ENCODE measurements around the gene RPUSD4. TPM values are rescaled to one million over a fixed set of nuclear protein-coding genes. Genes with fewer than 3 reads are reported as not detected.
"Not testable (repeated sequence)": the region's sequence is repeated elsewhere in the genome, so short reads cannot be mapped to it uniquely, and the experiment has no call there.

RPUSD4 gene, protein sequence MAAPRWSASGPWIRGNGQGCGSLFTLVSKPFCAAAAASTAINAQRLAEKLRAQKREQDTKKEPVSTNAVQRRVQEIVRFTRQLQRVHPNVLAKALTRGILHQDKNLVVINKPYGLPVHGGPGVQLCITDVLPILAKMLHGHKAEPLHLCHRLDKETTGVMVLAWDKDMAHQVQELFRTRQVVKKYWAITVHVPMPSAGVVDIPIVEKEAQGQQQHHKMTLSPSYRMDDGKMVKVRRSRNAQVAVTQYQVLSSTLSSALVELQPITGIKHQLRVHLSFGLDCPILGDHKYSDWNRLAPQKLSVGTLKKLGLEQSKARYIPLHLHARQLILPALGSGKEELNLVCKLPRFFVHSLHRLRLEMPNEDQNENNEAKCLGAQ
- total RNA-seq = 10 to 100 TPM; 11.8 to 17.0 TPM
- long read RNA-seq, donor 1, transcript RPUSD4-201 (7 exons, 2,512 nt) = major isoform, 7 of 11 reads
- long read RNA-seq, donor 1, partial matches to known transcripts = 1 of 11 reads
- long read RNA-seq, donor 1, other reads (novel, unspliced or antisense) = 3 of 11 reads
- long read RNA-seq, donor 2, transcript RPUSD4-201 (7 exons, 2,512 nt) = major isoform, 61 of 64 reads
- long read RNA-seq, donor 2, partial matches to known transcripts = 2 of 64 reads
- long read RNA-seq, donor 2, other reads (novel, unspliced or antisense) = 1 of 64 reads

DNA sequence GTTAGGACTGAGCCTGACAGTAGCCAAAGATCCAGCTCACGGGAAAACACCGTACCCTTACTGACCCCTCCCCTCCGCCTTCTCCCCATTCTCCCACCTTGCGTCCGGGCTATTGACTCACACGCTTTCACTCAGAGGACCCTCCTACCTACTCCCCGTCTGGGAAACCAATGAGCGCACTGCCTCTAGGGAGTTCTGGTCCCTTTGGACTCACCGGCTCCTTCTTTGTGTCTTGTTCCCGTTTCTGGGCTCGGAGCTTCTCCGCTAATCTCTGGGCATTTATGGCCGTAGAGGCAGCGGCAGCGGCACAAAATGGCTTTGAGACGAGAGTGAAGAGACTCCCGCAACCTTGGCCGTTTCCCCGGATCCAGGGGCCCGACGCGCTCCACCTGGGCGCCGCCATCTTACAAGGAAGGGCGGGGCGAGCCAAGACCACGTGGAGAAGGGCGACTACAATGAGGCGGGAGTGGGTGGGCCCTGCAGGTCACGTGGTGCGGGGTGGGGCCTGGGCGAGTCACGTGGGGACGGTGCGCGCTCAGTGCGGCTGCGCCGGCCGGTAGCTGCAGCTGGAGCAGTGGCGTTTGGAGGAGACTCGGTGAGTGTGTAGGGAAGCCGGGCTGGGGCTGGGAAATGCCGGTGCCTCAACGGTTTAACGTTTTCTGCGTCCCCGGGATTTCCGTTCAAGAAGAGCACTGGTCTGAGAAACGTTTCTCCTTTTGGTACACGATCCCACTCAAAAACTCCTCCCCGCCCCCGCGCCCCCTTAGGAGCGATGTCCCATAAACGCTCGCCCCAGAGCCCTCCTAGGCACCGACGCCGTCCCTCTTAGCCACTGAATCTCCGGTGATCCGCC lies at the start of gene RPUSD4, which contains the start of gene FAM118B:
Gene RPUSD4, minus strand, starts transcription at position 415 of the 853 bp plus-strand sequence. Its CDS starts 12 bp downstream, at position 403.
Gene FAM118B, plus strand, starts transcription at position 547 of the 853 bp plus-strand sequence. CDS start 23,220 bp downstream, outside the sequence.
- peak; percentile 100 for DNase-seq (ENCODE audit: low spot score)
- intact Hi-C loops (cut with DNase I) = no loop called here

DNA sequence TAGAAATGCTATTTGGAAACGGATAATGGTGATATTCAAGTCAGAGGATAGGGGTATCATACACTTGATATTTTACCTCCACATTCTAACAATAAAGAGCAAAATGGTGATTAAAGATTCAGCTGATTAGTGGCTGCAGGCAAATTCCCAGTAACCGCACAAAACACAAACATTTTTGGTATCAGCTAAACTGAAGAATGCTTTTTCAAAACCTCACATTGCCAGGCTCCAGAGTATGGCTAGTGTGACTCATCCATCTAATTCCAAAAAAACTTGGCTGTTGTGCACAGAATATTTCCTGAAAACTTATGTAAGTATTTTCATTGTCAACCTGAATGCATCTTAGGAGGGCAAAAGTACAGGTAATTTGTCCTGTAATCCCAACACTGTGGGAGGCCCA lies 46.3 kb upstream of the RPUSD4 start:
- intact Hi-C loops (cut with DNase I) = no loop called here
- DNase-seq (ENCODE audit: low spot score) = no peak

DNA sequence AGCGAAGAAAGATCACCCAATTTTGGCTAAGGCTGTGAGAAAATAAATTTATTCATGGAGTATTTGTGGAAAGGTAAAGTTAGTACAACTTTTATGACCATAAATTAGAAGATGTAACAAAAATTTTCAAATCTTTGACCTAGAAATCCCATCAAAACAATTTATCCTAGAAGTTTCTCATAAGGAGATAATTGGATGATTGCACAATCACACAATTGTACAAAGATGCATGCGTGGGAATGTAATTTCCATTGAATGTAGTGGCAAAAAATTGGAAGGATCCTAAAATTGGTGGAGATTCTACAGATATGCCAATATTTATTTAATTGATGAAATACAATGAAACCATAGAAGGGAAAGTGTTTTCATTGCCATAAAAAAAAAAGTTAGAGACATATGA lies 45.7 kb upstream of the RPUSD4 start:
- intact Hi-C loops (cut with DNase I) = no loop called here
- DNase-seq (ENCODE audit: low spot score) = no peak

DNA sequence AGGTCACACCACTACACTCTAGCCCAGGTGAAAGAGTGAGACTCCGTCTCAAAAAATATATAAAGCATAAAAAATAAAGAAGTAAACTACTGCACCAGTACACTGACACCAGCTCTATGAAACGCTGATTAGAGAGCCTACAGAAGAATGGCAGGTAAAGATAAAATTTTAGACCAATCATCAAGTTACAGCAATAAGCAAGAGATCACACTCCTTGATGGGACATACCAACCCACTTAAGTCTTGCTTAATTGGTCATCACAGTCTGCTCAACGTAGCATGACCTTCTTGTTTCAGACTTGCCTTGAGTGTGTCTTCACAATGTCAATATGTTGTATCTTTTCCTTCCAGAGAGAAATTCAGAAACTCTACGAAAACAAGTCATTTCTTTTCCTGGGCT lies 44.8 kb upstream of the RPUSD4 start:
- DNase-seq (ENCODE audit: low spot score) = no peak
- intact Hi-C loops (cut with DNase I) = no loop called here

DNA sequence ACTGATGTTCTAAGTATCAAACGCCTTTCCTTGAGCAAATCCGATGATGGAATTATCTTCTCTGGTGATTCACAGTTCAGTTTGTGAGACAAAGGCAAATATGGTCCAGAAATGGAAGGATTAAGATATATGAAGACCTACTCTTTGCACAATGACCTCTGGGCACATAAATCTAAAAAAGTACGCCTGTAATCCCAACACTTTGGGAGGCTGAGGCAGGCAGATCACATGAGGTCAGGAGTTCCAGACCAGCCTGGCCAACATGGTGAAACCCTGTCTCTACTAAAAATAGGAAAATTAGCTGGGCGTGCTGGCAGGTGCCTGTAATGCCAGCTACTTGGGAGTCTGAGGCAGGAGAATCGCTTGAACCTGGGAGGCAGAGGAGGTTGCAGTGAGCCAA lies 44.1 kb upstream of the RPUSD4 start:
- DNase-seq (ENCODE audit: low spot score); intact Hi-C loops (cut with DNase I): not testable (repeated sequence)

DNA sequence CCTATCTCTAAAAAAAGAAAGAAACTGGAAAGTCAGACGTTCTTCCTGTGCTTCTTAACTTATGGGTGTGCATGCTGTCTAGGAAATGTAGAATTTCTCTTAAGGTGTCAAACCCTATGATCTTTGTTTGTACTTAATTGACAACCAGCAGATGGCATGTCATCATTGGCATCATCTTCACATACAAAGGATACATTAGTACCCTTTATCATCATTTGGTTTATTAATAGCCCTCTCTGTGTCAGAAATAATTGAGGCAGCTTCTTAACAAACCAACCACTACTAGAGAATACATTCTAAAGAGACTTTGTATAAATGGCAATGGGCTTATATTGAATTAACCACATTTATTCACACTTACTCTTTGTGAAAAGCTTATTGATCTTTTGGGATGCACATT lies 43.4 kb upstream of the RPUSD4 start:
- no peak for DNase-seq (ENCODE audit: low spot score)
- intact Hi-C loops (cut with DNase I) = no loop called here

DNA sequence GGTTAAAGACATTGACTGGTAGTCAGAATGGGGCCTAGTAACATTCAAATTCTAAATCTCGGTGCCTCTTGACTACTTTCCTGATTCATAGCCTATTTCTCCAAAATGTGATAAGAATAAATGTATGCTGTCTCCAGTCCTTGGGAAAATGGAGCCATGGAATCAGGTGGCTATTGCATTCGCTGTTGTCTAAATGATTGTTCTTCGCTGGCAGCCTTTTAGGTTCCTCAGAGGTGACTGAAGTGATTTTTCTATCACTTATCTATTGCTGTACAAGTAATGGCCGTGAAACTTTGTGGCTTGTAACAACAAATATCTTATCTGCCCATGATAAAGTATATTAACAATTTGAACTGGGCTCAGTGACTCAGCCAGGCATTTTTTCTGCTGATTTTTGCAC lies 41.8 kb upstream of the RPUSD4 start:
- intact Hi-C loops (cut with DNase I) = no loop called here
- DNase-seq (ENCODE audit: low spot score) = no peak

DNA sequence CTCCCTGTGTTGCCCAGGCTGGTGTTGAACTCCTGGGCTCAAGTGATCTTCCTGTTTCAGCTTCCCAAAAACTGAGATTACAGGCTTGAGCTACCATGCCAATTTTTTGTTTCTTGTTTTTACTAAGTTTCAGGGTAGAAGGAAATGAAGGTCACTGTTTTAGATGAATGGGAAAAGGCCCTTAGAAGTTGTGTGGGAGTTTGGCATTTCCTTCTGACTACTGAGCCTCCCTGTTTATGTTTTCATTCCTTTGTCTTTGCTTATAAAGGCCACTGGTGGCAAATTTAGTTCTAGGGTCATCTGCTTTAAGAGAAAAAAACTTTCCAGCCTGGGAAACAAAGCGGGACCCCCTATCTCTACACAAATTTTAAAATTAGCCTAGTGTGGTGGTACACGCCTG lies 35.2 kb upstream of the RPUSD4 start:
- intact Hi-C loops (cut with DNase I) = no loop called here
- no peak for DNase-seq (ENCODE audit: low spot score)

DNA sequence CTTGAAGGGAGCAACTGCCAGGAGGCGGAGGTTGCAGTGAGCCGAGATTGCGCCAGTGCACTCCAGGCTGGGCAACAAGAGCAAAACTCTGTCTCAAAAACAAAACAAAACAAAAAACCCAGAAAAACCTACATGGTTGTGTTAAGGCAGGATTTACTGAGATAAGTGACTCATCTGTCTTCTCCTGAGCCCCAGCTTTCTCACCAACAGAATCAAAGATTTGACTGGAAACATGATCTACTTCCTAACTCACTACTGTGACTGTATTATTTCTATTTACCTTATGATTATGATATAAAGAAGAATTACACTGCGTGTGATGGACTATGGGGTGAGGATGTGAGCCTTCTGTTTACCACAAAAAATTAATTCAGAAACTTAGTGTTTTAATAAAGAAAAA lies 21.9 kb upstream of the RPUSD4 start:
- DNase-seq (ENCODE audit: low spot score) = no peak
- intact Hi-C loops (cut with DNase I) = no loop called here

DNA sequence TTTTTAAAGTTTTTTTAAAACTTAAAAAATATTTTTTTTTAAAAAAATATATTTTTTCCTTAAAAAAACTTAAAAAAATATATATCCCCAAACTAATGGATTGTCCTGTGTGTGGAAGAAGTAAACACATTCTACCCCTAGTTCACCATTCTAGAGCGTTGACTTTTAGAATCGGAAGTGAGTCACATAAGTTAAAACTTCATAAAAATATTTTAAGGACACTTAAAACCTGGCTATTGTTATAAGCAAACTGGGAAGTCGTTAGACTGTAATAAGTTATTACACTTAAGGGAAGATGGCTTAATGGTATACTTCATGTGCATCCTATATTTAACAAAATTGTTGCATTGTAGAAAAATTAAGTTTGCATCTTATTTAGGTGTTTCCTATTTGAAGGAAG lies 21.2 kb upstream of the RPUSD4 start:
- no peak for DNase-seq (ENCODE audit: low spot score)
- intact Hi-C loops (cut with DNase I) = no loop called here

DNA sequence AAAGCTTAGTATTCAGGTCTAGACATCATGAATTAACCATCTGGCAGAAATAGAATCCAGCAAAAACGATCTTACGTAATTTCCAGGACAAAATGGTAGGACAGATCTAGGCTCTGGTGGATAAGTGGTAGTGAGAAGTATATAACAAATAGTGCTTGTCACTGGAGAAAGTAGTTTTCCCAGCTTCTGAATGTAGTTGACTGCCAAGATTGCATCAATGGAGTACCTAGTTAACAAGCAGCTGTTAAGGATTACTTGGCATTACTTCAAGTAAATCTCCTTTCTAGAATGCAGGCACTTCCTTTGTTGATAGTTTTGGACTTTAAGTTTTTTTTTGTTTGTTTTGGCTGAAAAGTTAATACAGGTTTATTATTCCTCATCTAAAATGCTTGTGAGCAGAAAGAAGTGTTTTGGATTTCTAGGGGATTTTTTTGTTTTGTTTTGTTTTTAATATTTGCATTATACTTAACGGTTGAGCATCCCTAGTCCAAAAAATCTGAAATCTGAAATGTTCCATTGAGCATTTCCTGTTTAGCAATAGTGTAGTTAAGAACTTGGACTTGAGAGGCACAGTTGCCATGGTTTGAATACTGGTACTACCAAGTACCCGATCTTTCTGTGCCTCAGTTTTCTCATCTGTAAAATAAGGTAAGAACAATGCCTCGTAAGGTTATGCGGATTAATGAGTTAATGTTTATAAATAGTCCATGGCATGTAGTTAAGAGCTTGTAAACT lies 20.4 kb upstream of the RPUSD4 start:
- no peak for DNase-seq (ENCODE audit: low spot score)
- intact Hi-C loops (cut with DNase I) = no loop called here

DNA sequence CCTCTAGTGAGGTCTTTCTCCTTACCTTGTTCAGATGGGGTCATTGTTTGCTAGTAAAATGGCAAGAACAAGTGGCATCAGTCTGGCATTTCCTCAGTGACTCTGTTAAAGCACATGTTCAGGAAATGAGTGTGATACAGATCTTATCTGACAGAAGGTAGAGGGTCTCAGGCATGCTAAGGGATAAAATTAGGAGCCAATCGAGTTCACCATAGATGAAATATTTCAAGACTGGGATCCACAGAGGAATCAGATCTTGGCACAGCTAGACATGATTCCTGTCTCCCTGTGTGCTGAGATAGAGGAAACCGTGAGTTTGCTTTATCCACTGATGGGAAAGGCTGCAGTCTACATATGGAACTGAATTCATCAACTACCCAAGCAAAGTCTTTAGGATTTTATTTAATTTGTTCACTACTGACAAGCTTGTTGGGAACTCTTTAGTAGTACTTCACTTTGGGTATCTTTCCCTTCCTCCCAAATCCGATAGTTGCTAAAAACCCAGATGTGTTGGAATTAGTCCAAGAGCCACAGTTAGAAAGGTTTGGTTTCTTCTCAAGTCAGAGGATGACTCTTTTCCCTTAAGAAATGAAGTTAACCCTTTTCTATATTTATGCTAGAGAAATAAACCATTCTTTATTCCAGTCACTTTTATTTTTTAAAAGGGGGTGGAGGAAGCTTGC lies 18.5 kb upstream of the RPUSD4 start:
- DNase-seq (ENCODE audit: low spot score) = no peak
- intact Hi-C loops (cut with DNase I) = no loop called here

DNA sequence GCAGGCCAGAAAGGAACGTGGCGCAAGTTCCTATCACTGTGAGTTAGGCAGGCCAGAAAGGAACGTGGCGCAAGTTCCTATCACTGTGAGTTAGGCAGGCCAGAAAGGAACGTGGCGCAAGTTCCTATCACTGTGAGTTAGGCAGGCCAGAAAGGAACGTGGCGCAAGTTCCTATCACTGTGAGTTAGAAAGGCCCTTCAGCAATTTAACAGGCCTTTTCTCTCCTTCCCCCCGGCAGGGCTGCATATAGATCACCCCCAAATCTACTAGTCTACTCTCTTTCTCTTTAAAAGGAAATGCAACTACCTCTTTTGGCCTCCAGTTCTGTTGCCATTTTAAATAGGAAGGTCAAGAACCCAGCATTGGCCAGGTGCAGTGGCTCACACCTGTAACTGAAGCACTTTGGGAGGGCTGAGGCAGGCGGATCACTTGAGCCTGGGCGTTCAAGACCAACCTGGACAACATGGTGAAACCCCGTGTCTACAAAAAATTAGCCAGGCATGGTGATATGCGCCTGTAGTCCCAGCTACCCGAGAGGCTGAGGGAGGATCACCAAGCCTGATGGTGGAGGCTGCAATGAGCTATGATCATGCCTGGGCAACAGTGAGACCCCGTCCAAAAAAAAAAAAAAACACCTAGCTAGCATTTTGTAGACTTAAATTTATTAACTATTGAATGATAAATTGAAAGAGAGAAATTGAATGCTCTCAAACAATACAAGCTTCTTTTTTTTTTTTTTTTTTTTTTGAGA lies 15.1 kb upstream of the RPUSD4 start:
- intact Hi-C loops (cut with DNase I) = no loop called here
- no peak for DNase-seq (ENCODE audit: low spot score)

DNA sequence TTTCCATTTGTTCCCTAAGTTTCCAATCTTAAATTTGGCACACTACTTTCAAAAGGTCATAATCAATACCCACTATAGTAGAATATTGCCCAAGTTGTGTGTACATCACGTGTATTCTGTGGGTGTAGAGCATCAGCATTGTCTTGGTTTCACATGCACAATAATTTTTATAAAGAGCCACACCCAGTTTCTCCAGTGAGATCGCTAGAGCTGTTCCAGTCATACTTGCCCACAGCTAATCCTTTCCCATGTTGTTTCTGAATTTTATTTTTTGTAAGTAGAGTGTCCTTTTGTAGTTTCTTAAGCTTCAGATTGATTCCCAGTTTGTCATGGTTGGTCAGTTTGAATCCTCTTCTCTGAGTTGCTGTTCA lies 13.8 kb upstream of the RPUSD4 start:
- intact Hi-C loops (cut with DNase I) = no loop called here
- DNase-seq (ENCODE audit: low spot score) = no peak

DNA sequence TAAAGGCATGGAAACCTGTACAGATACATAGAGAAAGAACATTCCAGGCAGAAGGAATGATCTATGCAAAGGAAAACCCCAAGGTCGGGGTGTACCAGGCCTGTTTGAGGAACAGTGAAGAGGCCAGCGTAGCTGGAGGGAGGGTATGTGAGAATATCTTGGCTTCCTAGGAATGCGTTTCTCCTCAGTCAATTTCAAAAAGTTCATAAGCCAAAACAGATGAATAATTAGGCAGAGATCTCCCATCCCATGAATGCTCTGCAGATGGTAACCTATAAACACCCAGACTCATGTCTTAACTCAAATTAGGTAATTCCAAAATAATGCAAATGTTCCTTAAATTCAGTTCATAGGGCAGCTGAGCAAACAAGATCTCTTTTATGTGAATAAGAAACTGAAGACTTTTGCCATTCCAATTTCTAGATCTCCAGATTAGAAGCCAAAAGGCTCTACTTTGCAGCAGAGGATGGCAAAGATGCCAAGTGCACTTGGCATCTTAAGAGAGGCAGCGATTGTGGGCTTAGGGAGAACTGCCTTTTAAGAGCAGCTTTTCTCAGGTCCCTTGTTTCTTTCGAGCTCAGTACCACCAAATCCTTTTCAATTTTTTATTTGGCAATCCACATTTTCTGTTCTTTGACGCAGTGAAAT lies 13.3 kb upstream of the RPUSD4 start:
- intact Hi-C loops (cut with DNase I) = no loop called here
- no peak for DNase-seq (ENCODE audit: low spot score)

DNA sequence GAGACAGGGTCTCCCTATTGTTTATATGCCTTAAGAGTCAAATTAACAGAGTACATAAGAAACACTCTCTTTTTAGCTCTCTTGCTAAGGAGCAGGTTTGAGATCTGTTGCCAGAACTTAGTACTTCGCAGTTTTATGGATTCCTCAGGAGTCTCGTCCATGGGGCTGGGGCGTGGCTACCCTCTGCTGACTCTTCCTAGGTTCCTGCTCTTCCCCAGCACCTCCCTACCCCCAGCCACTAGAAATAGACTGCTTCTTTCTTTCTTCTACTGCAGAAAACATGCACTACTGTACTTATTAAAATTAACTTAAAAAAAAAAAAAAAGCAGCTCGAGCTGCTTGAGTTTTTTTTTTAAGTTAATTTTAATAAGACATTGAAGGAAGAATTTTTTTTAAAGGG lies 8.1 kb upstream of the RPUSD4 start:
- intact Hi-C loops (cut with DNase I) = no loop called here
- no peak for DNase-seq (ENCODE audit: low spot score)

DNA sequence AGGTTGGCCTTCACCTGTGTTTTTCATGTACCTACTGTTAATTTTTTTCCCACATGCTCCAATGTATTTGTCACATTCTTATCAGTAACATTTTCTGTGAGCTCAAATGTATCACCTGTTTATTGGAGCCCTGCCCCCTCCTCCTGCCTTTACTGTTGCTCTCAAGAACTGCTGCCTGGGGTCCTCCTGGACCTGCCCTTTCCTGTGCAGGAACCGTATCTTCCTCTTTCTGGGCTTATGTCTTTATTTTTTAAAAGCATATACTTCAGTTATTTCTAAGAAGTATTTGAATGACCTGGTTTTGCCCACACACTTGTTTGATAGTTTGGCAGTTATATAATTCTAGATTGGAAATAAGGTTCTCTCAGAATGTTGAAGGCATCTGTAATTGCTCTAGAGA lies 6.0 kb upstream of the RPUSD4 start:
- no peak for DNase-seq (ENCODE audit: low spot score)
- intact Hi-C loops (cut with DNase I) = no loop called here

Measured in posterior vena cava (tissue), 2 donors.